Right ventricle myocardium superior (tissue), 1 donor: Measurements from ENCODE around the gene STX18. TPM values are rescaled to one million over a fixed set of nuclear protein-coding genes. Genes with fewer than 3 reads are reported as not detected.
"Not testable (repeated sequence)": the region's sequence is repeated elsewhere in the genome, so short reads cannot be mapped to it uniquely, and the experiment has no call there.

Experiments used
- ATAC-seq: fragments of 200-7000 bp; cut with Tn5 transposase; one replicate; pipeline ENCODE4 v1.9.1; 2020; ENCODE audit warnings: mild to moderate bottlenecking; ENCODE audit not compliant: poor library complexity
- DNase-seq: peaks from one replicate; pipeline ENCODE4 v3.0.0-alpha.2; 2020
- intact Hi-C: fragments of 100-400 bp; cut with DNase I; formaldehyde crosslinking; loops from one replicate; pipeline ENCODE4 v1.11.2; 2022
- total RNA-seq: library from RNA; stranded (reverse); fragmentation: NEBNext Ultra II Directional; extraction: Animal tissue kit (Norgen Biotek cat#: 25700); gene quantifications from one replicate; pipeline ENCODE4 v1.2.1, GENCODE V29; 2021
- donor health status: DM: no; HTN: yes; CAD: no; lungs with severe emphysema.

STX18 gene
- total RNA-seq, 1 donor from 2014 or later: 16.0 TPM

DNA sequence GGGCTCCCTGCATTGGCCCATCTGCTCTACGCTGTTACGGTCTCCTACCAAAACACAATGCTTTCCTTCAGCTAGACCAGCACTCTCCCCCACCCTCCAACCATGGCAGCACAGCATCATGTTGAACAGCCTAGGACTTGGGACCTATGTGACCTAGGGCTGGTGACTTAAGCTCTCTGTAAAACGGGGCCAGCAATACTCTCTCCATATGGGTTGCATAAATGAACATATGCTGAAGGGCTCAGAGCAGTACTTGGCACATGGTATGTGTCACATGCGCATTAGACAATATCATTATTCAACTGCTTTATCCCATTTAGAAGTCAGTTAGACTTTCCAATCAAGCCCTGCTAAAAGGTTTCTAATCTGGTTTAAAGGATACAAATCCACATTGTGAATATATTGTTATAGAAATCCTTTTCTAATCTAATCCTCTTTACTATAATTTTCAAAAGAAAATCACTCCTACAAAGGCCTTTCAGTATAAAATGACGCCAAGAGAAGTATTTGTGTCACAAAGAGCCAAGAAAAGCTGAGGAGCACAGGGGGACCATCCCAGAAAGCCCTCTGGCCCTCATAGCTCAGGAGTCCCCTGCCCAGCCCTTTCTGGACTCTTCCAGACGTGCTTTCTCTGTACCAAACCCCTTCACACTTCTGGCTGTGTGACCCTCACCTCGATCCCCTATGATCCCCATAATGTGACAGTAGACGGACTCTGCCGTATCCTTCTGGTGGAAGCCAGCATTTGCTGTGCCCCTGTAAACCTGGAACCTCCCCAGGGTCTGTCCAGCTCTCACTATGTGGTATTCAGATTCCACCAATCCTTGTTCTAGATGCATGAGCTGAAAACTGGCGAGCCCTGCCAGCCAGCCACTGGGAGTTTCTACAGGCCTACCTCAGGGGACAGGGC is 112.6 kb downstream of the STX18 start:
- no peak for ATAC-seq
- intact Hi-C loops: no loop called here
- no peak for DNase-seq

DNA sequence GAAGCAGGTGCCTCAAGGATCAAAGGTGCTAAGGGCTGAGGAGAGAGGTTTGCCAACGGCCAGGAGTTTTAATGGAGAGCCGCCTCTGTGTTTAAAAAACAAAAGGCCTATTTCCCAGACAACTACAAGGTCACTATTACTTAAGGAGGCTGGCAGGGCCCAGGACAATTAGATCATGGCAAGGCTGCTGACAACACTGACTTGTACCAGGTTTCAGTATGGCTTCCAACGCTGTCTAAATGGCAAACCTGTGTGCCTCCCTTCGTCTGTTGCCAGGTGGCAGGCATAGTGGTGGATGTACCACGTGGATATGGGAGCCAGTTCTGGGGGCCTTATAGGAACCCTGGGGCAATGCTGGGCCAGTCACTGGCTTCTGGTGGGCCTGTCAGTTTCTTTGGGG is 114.0 kb downstream of the STX18 start:
- DNase-seq (no peak), ATAC-seq (no peak)
- intact Hi-C loops: no loop called here

DNA sequence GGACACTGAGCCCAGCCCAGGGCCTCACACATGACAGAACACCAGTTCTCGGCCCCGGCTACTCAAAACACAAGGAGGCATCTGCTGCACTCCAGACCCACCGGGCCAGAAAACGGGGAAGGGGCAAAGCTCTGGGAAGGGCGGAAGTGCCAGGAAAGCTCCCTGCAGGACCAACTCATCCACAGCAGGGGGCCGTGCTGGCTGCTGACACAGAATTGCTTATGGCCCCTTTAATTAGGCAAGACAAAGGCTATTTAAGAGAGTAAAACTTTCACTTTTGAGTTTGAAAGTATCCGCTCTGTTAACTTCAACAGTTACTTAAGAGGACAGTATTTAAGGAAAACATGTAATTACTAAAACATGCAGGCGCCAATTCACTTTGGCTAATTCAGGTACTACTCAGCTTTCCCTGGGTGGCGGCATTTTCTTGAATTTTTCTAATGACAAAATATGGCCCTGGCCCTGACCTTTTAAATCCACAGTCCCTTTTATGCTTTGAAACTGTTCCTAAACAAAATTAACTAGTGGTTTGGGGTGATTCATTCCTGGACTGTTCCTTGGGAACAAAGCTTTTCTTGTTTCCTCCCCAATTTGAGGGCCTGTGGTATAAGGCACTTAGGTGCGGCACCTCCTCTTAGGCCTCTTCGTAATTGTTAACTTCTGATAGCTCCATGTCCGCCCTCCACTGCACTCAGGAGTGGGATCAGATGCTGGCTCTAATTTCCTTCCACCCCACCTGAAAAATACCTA is 114.6 kb downstream of the STX18 start:
- DNase-seq (no peak), ATAC-seq (no peak)
- intact Hi-C loops: no loop called here

DNA sequence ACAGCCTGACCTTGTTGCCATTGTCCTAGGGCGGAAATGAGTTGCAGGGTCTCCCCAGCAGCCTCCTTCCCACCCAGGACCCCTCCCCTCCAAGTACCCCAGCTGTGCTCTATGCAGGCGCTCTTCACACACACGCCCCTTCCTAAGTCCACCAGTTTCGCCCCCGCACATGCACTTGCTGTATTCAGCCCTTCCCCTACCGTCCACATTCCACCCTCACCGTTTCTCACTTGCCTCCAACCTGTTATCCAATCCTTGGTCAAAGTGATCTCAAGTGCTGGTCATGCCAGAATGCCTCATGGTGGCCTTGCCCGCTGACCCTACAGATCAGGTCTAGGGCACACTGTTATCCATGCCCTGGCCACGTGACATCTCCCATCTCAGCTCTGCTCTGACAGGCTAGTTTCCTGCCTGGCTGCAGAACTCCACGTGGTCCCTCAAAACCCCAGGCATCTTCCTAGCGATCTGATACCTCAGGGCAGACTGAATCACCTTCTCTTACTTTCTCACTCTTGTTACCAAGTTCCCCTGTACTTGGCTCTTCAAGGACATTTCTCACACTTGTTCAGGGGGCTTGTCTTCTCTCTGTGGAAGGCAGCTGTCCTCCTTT is 115.2 kb downstream of the STX18 start:
- intact Hi-C loops: no loop called here
- DNase-seq: no peak
- ATAC-seq: no peak

DNA sequence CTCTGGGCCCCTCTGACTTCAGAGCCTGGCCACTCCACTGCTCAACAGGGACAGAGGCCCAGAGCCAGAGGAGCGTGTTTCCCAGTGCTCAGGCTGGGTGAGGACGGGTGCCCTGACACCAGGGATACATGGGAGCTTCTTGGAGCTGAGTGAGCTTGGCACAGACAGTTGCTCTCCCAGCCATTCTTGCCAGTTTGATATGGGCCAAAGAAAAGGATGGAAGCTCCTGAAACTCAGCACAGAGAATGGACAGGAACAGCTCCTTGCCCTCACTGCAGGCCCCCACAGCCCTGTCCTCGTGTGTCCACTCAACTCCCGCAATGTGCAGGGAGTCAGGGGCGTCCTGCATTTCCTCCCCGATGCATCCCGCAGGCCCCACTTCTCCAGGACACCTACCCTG is 116.2 kb downstream of the STX18 start:
- intact Hi-C loops: no loop called here
- no peak for DNase-seq
- ATAC-seq: peak; percentile 63

DNA sequence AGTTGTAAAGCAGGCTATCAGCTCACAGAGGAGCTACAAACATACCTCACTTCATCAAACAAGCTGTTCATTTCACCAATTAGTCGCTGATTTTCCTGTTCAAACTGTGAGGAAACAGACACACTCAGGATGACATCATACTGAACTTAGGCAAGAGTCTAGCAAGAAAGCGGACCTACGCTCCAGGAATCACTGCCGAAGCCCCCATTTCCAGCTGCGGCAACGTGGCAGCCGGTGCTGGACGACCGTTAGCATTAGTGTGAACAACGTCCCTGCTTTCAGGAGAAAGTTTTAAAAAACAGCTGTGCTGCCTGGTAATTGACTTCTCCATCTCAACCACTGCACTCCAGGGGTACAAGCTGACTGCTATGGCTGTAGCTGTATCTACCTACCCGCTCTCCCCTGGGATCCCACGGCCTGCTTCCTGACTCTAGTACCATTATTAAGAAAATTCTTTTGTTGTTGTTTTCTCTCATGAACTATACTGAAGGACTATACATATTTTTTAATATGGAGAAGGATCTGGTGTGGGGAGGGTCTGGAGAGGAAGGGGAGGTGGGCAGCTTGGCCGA is 116.6 kb downstream of the STX18 start:
- ATAC-seq: no peak
- intact Hi-C loops: no loop called here
- DNase-seq: no peak

DNA sequence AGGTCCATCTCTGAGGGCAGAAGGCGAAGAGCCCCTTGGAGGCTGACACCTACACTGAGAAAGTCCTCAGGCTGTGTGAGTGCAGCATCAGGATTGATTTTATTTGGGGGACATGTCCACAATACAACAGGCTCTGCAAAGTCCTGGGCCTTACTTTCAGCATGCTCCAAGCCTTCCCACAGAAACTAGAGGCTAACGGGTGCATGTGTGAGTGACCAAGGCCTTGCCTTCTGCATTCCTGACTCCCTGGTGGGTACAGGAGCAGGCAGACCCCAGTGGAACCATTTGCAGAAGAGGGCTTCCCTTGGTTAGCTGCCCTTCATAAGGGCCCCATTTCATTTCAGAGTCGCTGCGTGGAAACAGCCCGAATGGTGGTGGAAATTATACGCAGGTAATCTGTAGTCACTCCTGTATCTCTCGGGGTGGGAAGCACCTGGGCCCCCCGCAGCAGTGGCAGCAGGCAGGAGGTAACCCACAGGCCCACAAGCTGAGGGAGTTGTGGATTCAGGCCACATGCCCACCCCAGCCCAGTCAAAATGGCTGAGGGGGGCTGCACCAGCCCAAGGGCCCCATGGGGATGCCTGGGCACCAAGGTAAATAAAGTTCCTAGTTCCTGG is 117.2 kb downstream of the STX18 start:
- intact Hi-C loops: no loop called here
- no peak for ATAC-seq
- DNase-seq: no peak

DNA sequence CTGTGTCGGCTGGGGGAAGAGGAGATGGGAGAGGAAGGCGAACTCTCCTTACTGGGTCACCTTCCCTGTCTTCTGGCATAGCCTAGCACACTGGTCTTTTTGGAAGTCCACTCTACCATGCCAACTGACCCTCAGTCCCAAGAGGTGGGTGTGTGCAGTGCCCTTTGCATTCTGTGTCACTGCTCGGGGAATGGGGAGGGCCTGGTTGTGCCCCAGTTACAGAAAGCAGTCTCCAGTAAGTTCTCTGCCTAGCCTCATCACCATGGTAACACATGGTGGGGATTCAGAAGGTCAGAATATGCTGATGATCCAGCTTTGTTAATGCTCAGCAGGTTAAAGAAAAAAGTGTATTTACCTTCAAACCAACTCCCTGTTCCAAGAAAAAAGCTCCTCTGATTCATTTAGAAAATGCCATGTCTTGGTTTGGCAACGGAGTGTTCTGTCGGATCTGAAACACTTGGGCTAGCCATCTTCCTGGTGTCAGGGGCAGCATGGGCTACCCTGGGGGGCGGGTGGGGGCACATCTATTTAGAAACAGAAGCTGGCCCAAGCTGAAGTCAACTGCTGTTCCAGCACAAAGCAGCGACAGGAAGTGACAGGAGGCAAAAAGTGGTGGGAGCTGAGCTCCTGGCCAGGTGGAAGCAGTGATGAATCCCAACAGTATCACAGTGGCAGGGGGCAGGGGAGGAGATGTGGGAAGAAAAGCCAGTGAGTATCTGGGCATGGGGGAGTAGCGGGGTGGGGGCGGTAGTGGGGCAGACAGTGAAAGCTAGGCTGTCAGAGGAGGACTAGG is 117.9 kb downstream of the STX18 start:
- intact Hi-C loops: no loop called here
- DNase-seq (no peak), ATAC-seq (no peak)

DNA sequence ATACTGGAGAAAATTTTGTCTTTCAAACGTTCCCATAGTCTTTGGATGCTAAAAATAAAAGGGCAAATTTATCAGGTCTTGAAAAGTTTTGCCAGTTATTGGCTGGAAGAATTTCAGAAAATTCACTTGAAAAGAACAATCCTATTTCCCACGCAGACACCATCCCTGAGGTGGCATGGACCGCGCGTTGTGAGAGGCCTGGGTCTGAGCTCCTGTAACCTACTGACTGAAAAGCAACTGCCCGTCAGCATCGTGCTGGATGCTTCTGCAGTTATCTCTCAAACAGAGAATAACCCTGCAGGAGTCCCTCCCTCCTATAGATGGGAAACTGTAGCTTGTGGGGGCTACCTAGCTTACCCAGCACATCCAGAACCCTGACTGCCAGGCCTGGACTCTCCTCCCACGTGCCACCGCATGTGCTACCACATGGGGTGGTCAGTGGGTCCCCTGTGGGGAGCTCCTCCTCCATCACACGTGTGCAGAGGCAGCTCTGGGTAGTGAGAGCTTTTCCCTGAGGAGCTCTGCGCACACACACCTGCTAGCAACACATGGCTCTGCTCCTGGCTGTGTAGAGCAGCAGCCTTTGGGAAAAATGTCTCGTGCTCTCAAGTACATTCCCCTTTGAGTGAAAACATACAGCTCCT is 118.9 kb downstream of the STX18 start:
- DNase-seq (no peak), ATAC-seq (no peak)
- intact Hi-C loops: no loop called here

DNA sequence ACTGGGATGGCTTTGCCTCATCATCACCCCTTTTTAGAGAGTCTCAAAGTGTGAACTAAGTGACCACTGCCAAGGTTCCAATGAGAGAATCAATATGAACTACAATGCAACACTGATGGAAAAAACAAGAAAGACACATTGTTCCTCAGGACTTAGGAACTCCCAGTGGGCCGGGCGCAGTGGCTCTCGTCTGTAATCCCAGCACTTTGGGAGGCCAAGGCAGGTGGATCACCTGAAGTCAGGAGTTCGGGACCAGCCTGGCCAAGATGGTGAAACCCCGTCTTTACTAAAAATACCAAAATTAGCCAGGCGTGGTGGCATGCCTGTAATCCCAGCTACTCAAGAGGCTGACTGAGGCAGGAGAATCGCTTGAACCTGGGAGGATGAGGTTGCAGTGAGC is 119.7 kb downstream of the STX18 start:
- DNase-seq, ATAC-seq, intact Hi-C loops: not testable (repeated sequence)

DNA sequence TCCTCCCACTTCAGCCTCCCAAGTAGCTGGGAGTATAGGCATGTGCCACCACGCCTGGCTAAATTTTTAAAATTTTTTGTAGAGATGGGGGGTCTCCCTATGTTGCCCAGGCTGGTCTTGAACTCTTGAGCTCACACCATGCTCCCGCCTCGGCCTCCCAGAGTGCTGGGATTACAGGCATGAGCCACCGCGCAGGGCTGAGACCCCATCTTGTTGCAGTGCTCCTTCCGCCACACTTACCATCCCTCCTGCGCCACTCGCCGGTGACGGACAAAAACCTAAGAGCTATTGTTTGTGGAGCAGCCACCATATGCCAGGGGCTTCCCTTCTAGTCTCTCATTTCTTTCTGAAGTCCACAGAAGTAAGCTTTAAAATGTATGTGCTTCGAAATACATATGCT is 120.5 kb downstream of the STX18 start:
- ATAC-seq (no peak), DNase-seq (no peak)
- intact Hi-C loops: no loop called here

DNA sequence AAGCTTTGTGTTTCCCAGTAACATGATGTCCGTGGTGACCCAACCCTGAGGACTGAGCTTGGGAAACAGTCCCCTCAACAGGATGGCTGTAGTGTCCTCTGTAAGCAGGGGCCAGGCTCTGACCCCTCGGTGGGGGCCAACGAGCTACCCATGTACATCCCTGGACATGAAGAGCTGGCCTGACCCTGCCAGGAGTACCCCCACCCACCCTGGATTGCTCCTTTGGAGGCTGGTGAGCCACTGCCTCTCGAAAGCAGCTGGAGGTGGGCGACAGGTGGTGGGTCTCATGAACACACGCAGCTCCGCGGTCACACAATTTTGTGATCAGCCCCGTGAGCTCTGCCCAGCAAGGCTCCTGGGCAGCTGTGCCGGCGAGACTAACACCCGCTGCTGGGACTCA is 121.4 kb downstream of the STX18 start:
- no peak for ATAC-seq
- no peak for DNase-seq
- intact Hi-C loops: no loop called here

DNA sequence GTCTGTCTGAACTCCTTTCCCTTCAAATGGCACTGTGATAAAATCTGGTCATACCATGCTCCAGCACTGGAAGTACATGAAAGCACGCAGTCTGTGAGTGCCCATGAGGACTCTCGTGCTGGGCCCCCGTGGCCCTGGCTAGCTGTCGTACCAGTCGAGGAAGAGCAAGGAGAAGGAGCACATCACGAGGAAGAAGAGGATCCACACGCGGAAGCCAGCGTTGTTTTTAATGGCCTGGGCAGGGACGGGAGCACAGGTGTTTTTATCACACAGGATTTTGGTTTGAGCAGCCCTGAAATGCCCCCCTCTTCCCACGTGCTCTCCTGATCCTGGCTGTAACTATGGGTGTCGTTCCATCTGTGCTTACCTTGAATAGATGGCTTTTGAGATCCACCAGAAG is 122.0 kb downstream of the STX18 start:
- ATAC-seq (no peak), DNase-seq (no peak)
- intact Hi-C loops: no loop called here

DNA sequence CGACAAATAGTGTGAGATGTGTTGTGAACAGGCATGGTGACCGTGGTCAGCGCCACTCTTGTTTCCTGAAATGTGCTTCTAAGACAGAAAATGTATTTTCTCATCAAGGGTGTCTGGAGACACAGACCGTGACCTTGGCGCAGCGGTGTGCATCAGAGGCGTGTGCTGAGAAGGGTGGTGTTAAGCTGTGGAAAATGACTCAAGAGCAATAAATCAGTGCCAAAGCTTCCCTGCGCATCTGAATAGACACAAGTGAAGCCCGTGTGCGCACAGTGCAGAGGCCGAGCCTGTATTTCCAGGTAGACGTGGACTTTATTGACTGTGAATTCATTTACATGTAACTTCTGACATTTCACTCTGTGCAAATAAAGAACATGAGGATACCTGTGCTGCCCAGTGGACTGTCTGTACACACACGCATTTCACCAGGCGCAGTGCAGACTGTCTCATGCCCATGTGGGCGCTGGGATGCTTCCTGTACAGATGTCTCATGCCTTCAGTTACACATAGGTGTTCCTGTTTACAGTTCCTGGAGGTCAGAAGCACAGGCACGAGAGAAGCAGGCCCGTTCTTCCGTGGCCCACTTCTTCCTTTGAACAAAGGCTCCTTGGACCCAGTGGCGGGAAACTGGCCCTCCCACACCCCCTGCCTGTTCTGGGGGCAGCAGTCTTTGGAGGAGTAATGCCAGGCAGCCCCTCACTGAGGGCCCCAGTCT is 123.0 kb downstream of the STX18 start:
- intact Hi-C loops: no loop called here
- ATAC-seq (no peak), DNase-seq (no peak)

DNA sequence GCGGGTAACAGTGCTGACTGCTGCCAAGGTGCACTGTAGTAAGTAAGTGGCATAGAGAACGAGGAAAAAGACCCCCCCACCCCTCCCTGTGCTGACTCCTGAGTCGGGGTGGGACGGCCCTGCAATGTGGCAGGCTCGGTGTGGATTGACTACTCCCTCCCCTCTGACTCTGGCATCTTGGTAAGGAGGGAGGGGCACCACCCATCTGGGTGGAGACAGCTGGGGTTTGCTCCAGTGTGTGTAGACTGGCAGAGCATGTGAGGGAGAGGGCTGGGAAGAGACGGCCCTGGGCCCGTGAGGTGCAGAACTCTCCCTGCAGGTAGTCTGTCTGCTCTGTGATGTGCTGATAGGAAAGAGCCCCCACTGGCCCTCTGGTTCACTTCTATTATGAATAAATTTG is 124.0 kb downstream of the STX18 start:
- no peak for DNase-seq
- ATAC-seq: no peak
- intact Hi-C loops: no loop called here

DNA sequence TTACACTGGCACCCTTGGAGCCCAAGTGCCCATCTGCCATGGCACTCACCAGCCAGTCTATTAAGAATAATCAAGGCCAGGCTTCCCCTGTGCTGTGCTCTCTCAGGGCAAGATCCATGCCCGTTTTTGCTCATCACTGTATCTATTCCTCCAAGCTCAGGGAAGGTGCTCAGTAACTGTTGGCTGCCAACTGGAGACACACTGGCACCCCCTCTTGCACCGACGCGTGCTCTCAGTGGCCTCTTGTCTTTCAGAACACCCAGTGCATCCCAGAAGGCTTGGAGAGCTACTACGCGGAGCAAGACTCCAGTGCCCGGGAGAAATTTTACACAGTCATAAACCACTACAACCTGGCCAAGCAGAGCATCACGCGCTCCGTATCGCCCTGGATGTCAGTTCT is 124.9 kb downstream of the STX18 start:
- DNase-seq (no peak), ATAC-seq (no peak)
- intact Hi-C loops: no loop called here
